GM23248 (cell line): ENCODE measurements around the gene ATG7.

ENCODE experiments used
- EZH2 ChIP-seq: fragments of 200-600 bp; sonication (generic); IDR thresholded peaks from 2 replicates; pipeline ENCODE4 v1.6.1; 2018; ENCODE audit warnings: antibody characterized with exemption, mild to moderate bottlenecking; ENCODE audit not compliant: insufficient read depth, poor library complexity, severe bottlenecking
- EZH2phosphoT487 ChIP-seq: fragments of 200-600 bp; sonication (generic); IDR thresholded peaks from 2 replicates; pipeline ENCODE4 v1.6.1; 2018; ENCODE audit warnings: antibody characterized with exemption, moderate library complexity, mild to moderate bottlenecking, low read depth; ENCODE audit not compliant: insufficient read depth

DNA sequence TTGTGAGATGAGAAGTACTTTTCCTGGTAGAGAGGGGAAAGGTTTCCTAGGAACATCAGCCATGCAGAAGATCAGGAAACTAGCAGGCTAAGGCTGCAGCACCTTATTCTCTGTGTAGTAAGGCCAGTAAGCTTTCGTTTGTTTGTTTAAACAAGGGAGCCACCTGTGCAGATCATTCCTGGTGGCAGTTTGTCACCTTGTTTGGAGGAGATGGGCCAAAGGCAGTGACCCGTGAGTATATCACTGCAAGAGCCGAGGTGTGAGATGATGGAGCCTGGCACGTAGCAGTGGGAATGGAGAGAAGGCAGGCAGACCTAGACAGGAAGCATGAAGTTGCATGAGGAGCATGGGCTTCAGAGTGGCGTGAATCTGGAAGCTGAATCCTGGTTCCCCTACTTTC lies 19.6 kb downstream of the ATG7 start:
- TF ChIP-seq EZH2phosphoT487 (no peak), EZH2 (no peak)
